ENCODE results near the gene VPS35L. TPM values are rescaled to one million over a fixed set of nuclear protein-coding genes. Genes with fewer than 3 reads are reported as not detected.

The VPS35L gene
- total and polyA plus RNA-seq, 2 of the 13 experiments (the other 11 are each of a cell fraction or from before 2014, with no cell fraction given): 1.4 to 1.6 TPM

GRCh38 chr16:19542138-19542821, 13.2 kb upstream of the VPS35L start (continued):
- TF ChIP-seq ERF (CRISPR knock-in tag; IDR thresholded peaks at IDR 0.05) (peak; percentile 96), ZNF558 (CRISPR knock-in tag; IDR thresholded peaks at IDR 0.05; ENCODE audit: borderline replicate concordance) (no peak; the same call in 1 of the 2 replicates), SRF (IDR thresholded peaks at IDR 0.05; ENCODE audit: low read depth, low read length) (no peak), ARID2 (CRISPR knock-in tag; IDR thresholded peaks at IDR 0.05; ENCODE audit: borderline replicate concordance) (no peak), KDM2A (CRISPR knock-in tag; IDR thresholded peaks at IDR 0.05; ENCODE audit: borderline replicate concordance, low read depth) (no peak), NCOA1 (CRISPR knock-in tag; IDR thresholded peaks at IDR 0.05) (no peak), SRSF1 (optimal IDR thresholded peaks at IDR 0.05; ENCODE audit: low read depth, low read length) (no peak), HOXA7 (CRISPR knock-in tag; IDR thresholded peaks at IDR 0.05) (no peak), SP4 (CRISPR knock-in tag; IDR thresholded peaks at IDR 0.05) (no peak), CEBPG (CRISPR knock-in tag; IDR thresholded peaks at IDR 0.05) (peak; percentile 64), ZNF225 (CRISPR knock-in tag; IDR thresholded peaks at IDR 0.05) (no peak), ZNF773 (CRISPR knock-in tag; IDR thresholded peaks at IDR 0.05; ENCODE audit: borderline replicate concordance) (no peak), HNRNPUL1 (IDR thresholded peaks at IDR 0.05; ENCODE audit: low read depth, low read length) (peak; percentile 34; the same call in 1 of the 2 replicates), PHF5A (CRISPR knock-in tag; IDR thresholded peaks at IDR 0.05; ENCODE audit: low read depth, unreplicated experiment) (peak; percentile 85), KIAA2018 (CRISPR knock-in tag; IDR thresholded peaks at IDR 0.05; ENCODE audit: borderline replicate concordance) (no peak), ZKSCAN5 (CRISPR knock-in tag; IDR thresholded peaks at IDR 0.05) (no peak), SIX1 (CRISPR knock-in tag; IDR thresholded peaks at IDR 0.05; ENCODE audit: borderline replicate concordance) (peak; percentile 92), ARID4A (CRISPR knock-in tag; IDR thresholded peaks at IDR 0.05; ENCODE audit: borderline replicate concordance) (no peak; the same call in 1 of the 2 replicates), TGIF2 (CRISPR knock-in tag; IDR thresholded peaks at IDR 0.05) (peak; percentile 86; the same call in 1 of the 2 replicates)

All from HepG2 (cell line).